ENCODE measurements around the gene BDNF.
"Not testable (repeated sequence)": the region's sequence is repeated elsewhere in the genome, so short reads cannot be mapped to it uniquely, and the experiment has no call there.

Gene BDNF

DNA sequence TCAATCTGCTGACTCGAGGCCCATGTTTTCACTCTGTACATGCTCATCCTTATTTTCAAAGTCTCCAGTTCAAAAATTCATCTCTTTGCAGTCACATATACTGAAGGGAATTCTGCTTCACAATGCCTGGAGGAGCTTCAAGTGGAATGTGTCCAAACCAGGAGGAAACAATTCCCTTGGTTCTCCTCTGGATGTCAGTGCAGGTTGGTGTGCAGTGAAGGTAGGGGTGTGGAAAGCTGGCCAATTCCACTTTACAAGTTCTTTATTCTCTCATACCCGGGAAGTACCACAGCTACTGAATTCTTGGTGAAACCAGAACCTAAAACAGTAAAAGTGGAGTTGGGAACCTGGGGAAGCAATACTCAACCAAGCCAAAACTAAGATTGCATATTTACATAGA lies 57.3 kb downstream of the BDNF start:
- no peak for TF ChIP-seq GATA1 (IDR thresholded peaks at IDR 0.05; ENCODE audit: low read depth, low read length)
- no peak for DNase-seq

DNA sequence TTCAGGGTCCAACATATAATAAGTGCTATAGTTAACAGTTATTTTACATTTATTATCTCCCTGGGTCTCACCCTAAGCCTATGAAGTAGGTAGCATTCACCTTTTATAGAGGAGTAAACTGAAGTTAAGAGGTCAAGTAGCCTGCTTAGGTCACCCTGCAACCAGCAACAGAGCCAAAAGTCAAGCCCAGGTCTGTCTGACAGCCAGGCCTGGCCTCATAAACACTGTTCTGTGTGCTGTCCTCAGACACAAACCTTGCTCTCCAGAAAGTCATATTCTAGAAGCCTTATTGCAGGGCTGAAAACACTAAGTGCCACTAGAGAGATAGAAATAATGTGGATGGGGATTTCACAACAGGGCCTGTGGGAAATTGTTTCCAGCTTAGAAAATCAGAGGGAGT lies 59.3 kb downstream of the BDNF start:
- DNase-seq: no peak
- TF ChIP-seq POLR2A (IDR thresholded peaks at IDR 0.05; ENCODE audit: low read length) (no peak), GATA1 (IDR thresholded peaks at IDR 0.05; ENCODE audit: low read depth, low read length) (no peak)

DNA sequence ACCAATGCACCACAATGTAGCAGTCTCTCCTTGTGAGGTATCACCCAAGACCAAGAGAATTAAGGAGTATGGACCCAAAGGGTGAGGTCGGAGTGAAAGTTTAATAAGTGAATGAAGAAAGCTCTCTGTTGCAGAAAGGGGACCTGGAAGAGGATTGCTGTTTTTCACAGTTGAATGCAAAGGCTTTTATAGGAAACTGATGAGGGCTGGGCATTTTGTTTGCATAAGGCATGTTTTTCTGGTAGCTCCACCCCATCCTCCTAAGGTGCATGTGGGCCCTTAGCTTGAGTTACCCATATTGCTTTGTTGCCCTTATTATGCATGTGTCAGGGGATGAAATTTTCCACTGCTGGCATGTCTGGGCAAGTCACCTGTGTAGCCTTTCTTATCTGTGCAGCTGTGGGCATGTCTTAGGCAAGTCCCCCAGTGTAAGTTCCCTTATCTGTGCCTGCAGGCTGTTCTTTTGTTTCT lies 64.7 kb downstream of the BDNF start:
- TF ChIP-seq POLR2A (IDR thresholded peaks at IDR 0.05; ENCODE audit: low read length) (no peak), GATA1 (IDR thresholded peaks at IDR 0.05; ENCODE audit: low read depth, low read length) (no peak)
- peak; percentile 30 to 49 for DNase-seq

DNA sequence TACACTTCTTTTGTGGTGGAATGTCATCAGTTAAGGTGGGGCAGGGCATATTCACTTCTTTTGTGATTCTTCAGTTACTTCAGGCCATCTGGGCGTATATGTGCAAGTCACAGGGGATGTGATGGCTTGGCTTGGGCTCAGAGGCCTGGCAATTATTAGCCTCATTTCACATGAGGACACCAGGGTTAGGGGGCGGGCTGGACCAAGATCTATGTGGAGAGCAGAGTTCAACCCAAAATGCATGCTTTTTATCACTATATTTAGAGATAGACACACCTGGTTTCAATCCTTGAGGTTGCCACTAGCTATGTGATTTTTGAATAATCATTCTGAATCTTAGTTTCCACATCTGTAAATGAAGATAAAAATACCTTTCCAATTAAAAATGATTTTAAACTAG lies 65.5 kb downstream of the BDNF start:
- not testable (repeated sequence) for DNase-seq

DNA sequence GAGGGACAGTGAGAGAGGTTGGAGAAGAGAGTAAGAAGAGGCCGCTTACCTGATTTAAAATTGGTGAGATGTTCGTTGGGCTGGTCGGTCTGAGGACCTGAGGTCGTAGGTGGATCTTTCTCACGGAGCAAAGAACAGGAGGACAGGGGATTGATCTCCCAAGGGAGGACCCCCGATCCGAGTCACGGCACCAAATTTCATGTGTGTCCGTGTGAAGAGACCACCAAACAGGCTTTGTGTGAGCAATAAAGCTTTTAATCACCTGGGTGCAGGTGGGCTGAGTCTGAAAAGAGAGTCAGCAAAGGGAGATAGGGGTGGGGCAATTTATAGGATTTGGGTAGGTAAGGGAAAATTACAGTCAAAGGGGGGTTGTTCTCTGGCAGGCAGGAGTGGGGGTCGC lies 66.0 kb downstream of the BDNF start:
- not testable (repeated sequence) for DNase-seq

DNA sequence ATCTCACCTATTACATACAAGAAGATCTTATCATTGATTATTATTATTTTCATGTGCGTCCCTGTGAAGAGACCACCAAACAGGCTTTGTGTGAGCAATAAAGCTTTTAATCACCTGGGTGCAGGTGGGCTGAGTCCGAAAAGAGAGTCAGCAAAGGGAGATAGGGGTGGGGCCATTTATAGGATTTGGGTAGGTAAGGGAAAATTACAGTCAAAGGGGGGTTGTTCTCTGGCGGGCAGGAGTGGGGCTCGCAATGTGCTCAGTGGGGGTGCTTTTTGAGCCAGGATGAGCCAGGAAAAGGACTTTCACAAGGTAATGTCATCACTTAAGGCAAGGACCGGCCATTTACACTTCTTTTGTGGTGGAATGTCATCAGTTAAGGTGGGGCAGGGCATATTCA lies 71.2 kb downstream of the BDNF start:
- DNase-seq: not testable (repeated sequence)

DNA sequence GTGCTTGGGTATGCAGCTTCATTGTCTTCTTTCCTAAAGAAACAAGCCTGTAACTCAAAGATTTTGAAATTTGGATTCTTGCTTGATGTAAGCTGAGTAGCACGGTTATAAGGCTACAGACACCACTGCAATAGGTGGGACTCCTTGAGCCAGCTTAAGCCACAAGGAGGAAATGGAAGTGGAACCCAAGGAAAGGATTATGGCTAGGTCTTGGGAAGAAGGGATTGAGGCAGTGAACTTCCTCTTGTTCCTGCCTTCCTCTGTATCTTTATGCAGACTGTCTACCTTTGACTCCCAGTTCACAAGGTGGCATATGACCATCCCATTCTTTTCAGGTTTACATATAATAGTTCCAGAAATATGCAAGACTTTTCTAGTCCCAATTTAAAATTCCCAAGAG lies 72.3 kb downstream of the BDNF start:
- DNase-seq: no peak
- TF ChIP-seq GATA1 (IDR thresholded peaks at IDR 0.05; ENCODE audit: low read depth, low read length) (no peak), POLR2A (IDR thresholded peaks at IDR 0.05; ENCODE audit: low read length) (no peak)

DNA sequence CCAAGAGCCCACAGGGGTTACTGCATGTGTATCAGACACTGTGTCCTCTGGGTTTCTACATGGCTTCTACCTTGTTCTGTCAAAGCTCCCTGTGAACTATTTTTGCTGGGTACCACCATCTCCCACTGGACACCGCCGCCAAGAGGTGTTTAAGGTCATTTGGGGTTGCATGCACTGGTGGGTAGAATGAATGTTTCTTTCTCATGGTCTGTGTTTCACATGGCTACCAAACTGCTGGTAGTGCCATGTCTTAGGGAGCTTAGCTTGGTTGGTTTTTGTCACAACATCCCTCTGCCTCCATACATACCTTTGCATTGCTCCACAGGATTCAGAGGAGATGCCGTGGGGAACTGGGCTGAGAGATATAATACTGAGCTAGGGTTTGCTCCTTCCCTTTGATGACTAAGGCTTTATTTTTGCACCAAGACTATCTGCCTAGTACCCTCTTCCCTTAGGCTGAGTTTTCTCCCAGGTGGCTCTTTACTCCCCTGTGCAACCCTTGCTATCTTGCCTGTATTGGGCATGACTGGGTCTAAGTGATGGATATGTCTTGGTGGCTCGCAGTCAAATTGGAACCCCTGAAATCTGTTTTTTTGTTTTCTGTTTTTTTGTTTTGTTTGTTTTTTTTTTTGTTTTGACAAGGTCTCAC lies 73.2 kb downstream of the BDNF start:
- no peak for TF ChIP-seq POLR2A (IDR thresholded peaks at IDR 0.05; ENCODE audit: low read length)
- TF ChIP-seq GATA1 (IDR thresholded peaks at IDR 0.05; ENCODE audit: low read depth, low read length): no peak
- DNase-seq: no peak

DNA sequence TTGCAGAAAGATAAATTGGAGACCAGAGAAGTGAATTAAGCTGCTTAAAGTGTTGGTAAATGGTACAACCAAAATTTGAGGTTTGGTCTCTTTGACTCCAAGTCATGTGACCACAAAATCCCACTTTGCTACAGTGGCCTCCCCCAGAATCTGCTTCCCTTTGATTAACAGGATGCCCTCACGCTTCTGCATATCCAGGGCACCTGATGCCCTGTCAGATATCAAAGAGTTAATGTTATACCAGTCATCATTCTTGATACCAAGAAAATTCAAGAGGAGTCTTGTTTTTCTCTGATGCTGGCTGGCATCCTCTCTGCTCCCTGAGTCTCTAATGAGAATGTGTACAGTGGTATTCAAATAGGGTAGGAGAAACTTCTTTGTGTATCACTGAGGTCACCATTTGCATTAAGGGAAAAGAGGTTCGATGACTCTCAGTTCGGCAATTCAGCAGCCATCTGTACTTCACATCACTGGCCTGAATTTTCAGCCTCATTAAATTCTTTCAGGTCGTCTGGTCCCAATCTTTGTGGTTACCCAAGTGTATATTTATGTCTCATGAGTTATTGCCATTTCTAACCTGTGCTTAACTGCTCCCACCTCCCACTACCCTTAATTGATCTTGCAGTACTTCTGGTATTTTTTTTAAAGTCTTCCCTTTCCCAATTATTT lies 73.9 kb downstream of the BDNF start:
- TF ChIP-seq GATA1 (IDR thresholded peaks at IDR 0.05; ENCODE audit: low read depth, low read length) (no peak), POLR2A (IDR thresholded peaks at IDR 0.05; ENCODE audit: low read length) (no peak)

DNA sequence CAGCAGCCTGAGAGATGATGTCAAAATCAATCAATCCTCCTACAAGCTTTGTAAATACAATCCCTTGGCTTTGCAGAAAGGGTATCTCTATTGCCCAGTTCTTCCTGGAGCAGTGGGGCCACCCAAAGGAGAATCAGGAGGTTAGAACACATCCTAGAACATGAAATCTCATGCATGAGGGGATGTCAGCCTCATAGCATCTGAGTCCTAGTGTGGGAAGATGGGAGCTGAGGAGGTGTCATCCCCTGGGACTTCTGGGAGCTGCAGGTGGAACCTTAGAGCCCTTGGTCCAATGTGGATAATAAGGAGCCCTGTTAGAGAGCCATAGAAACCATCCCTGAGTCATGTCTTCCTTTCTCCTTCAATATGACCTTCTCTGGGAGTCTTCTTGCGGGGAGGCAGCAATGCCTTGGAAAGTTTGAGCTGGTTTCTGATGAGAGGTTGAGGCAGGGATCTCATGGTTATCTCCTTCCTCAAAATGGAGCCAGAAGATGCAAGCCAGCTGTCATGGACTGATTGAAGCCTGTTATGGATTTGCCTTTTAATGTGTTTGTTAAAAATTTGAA lies 74.8 kb downstream of the BDNF start:
- no peak for TF ChIP-seq POLR2A (IDR thresholded peaks at IDR 0.05; ENCODE audit: low read length)
- no peak for TF ChIP-seq GATA1 (IDR thresholded peaks at IDR 0.05; ENCODE audit: low read depth, low read length)
- DNase-seq: no peak

More for the DNA sequence above, 73.9 kb downstream of the BDNF start:
- DNase-seq: no peak

DNA sequence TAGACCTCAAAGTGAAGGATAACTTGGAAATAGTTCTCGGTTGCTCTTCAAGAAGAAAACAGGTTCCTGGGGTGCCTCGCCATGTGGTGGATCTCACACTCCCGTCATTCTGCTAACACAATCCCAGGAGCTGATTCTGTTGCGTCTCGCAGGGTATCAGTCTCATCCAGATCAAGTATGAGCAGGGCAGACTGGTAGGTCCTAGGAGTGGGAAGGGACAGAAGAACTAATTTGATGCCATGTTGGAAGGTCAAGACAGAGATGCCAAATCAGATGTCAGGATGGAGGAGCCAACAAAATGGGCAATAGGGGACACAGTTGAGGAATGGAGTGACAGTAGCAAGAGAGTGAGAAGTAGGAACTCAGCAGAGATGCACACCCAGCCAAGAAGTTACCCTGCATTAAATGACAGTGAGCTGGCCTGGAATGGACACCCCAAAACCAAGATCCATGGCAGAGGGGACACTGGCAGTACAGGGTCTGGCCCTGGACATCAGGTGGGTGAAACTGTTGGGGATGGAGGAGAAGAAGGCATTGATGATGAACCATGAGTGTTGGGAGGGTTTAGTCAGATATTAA lies 76.2 kb downstream of the BDNF start:
- TF ChIP-seq GATA1 (IDR thresholded peaks at IDR 0.05; ENCODE audit: low read depth, low read length) (no peak), POLR2A (IDR thresholded peaks at IDR 0.05; ENCODE audit: low read length) (no peak)
- no peak for DNase-seq

DNA sequence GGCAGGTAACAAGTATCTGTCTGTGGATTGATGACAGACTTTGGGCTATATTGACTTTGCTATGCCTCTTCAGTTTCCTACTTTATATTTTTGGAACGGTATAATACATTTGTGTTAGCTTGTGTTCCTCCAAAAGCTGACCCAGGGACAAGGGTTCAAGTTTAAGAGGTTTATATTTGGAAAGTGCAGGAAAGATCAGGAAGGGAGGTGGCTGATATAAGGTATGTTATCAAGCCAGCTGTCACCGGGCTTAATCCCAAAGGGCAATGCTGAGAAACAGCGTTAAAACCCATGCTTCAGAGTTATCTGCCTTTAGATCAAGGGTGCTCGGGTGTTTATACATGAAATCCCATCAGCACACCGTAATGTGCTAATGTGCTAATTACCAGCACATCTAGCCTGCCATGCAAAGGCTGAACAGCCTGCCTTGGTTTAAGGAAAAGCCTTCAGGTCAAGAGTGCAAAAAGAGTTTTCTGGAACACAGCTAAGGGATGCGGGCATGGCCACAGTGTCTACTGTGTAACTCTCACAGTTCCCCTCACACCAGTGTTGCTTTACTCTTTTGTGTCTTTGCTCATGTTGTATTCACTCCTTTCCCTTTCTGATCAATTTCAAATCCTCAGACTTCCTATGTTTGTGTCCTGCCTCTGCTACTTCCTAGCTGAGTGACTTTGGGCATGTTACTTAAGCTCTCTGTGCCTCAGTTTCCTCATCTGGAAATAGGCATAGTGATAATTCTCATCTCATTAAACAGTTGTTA lies 77.5 kb downstream of the BDNF start:
- TF ChIP-seq POLR2A (IDR thresholded peaks at IDR 0.05; ENCODE audit: low read length) (no peak), GATA1 (IDR thresholded peaks at IDR 0.05; ENCODE audit: low read depth, low read length) (no peak)

DNA sequence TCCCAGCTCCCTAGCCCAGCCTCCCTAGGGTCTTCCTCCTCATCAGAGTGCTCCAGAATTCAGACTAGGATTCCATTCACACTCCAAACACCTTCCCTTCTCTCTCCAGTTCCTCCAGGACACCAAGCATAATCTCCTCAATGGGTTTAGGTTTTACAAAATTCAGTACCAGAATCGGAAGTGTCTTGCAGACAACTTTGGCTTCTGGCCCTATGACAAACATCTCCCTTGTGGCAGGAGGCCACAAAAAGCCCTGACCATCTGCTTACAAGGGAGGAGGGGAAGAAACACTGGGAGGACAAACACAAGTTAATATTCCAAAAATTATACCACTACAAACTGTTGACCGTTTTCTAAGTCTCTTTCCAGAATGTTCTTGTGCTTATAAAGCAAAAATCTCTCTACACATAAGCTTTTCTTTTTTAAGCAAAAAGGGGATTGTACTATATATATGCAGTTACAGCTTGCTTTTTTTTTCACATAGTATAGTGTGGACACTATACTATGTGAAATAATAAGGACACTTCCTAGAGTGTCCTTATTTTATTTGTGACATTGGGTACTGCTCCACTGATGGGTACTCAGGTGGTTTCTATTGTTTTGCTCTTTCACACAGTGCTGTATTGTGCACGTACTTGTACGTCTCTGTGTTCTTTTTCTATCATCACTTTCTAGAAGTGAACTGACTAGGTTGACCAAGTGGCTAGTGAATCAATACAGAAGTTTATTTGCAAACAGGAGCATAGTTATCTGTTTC lies 78.7 kb downstream of the BDNF start:
- TF ChIP-seq GATA1 (IDR thresholded peaks at IDR 0.05; ENCODE audit: low read depth, low read length) (no peak), POLR2A (IDR thresholded peaks at IDR 0.05; ENCODE audit: low read length) (no peak)
- DNase-seq: no peak

More for the DNA sequence above, 77.5 kb downstream of the BDNF start:
- DNase-seq: no peak

Measured in erythroblast (primary cell).